Fibroblast of mammary gland (primary cell): ENCODE results near the gene DNTTIP2.
"Not testable (repeated sequence)": the region's sequence is repeated elsewhere in the genome, so short reads cannot be mapped to it uniquely, and the experiment has no call there.

ENCODE experiments used
- DNase-seq: peaks from one replicate; pipeline ENCODE4 v3.0.0-alpha.2; 2010; ENCODE audit warnings: low read depth
- H3K4me3 ChIP-seq: 2 replicates; pipeline ENCODE4 v1.5.1; 2011; ENCODE audit warnings: low read depth, mild to moderate bottlenecking, low read length, moderate library complexity; ENCODE audit not compliant: control insufficient read depth
- CTCF ChIP-seq: conservative IDR thresholded peaks from 2 replicates; pipeline ENCODE4 v1.5.1; 2011; ENCODE audit warnings: low read depth, low read length, inconsistent platforms; ENCODE audit not compliant: control insufficient read depth, insufficient read depth

The DNTTIP2 gene

GRCh38 chr1:93877529-93877928, 1.5 kb downstream of the DNTTIP2 start:
- TF ChIP-seq CTCF, result no peak
- DNase-seq, result no peak
- H3K4me3 ChIP-seq, result no peak overlapping the region

- DNase-seq, result no peak
- no peak for TF ChIP-seq CTCF
- H3K4me3 ChIP-seq, result no peak overlapping the region
Measured at GRCh38 chr1:93876244-93876643, 2.8 kb downstream of the DNTTIP2 start.

DNA sequence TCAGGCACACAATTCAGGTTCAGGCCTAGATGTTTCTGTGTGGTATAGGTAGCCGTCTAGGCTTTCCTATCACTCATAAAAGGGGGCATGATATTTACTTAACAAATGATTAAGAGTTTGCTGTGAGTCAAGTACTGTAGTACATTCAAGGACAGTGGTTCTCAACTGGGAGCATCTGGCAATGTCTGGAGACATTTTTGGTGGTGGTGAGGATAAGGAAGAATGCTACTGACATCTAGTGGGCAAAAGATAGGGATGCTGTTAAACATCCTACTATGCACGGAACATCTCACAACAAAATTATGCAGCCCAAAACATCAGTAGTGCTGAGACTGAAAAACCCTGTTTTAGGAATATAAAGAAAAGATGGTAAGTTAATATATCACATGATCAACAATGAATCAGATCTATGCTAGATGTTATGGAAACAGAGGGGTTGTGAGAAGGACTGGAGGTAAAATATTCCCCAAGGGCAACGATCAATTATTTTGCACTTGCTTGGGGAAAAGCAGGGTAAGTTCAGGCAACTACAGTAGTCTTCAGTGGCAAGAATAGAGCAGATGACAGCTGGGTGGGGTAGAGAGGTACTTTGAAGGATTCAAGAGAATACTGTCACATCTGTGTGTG, 4.9 kb downstream of the DNTTIP2 start:
- TF ChIP-seq CTCF, result peak; percentile 68
- H3K4me3 ChIP-seq, result no peak overlapping the region
- DNase-seq, result peak; percentile 69

DNA sequence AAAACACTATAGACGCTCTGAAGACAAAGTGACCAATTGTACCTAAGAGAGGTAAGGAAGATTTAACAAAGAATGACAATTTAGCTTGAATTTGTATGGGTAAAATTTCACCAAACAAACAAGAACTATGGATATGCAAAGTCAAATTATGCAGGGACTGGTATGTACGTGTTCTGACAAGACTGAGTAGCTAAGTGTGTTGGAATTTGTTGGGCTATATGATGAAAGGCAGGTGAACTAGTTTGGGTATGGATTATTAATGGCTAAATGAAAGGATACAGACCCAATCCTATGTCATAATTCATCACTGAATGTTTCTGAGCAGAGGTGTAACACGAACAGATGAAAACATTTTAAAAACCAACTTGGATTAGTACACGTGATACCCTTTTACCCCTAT, 7.6 kb downstream of the DNTTIP2 start:
- TF ChIP-seq CTCF, result no peak
- DNase-seq, result no peak
- H3K4me3 ChIP-seq, result no peak overlapping the region

DNA sequence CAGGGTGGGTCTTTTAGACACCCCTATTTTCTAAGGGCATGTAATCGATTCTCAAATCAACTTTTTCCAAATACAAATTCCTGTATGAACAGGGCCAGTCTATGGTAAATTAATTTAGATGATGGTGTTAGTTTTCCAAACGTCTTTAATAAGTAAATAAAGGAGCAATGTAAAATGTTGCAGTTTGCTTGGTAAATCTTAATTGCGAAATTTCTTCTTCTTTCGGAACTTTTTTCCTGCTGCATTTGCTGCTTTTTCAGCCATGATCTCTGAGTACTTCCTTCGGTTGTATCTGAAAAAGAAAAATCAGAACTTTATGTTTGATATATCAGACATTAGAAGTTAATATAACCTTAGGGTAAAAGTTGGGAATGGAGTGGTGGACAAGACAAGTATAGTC, 9.4 kb downstream of the DNTTIP2 start:
- no peak for TF ChIP-seq CTCF
- no peak overlapping the region for H3K4me3 ChIP-seq
- DNase-seq, result no peak

- not testable (repeated sequence) for DNase-seq, H3K4me3 ChIP-seq
Measured at GRCh38 chr1:93868492-93868891, 10.5 kb downstream of the DNTTIP2 start.

GRCh38 chr1:93865253-93865652, 13.8 kb downstream of the DNTTIP2 start:
- H3K4me3 ChIP-seq, result no peak overlapping the region
- no peak for DNase-seq
- no peak for TF ChIP-seq CTCF
